A549 (cell line): ENCODE results near the gene ZNF248. TPM values are rescaled to one million over a fixed set of nuclear protein-coding genes. Genes with fewer than 3 reads are reported as not detected.

Experiments
- ATAC-seq, 2 experiments: fragments of 200-7000 bp in 1 of 2; fragments of >200 bp in 1 of 2; cut with Nextera tagmentation in 1 of 2; cut with Tn5 transposase in 1 of 2; 3 replicates each; pipeline versions ENCODE4 v1.8.0 to v1.9.1; 2018 to 2020; ENCODE audit warnings: mild to moderate bottlenecking in 1 of 2, moderate library complexity in 1 of 2
- CTCF ChIA-PET: fragments of 300-600 bp; sonication (Branson Sonifier 250); formaldehyde crosslinking; extraction: SDS; loops from one replicate; lab custom pipeline; 2021; ENCODE audit warnings: antibody characterized with exemption, inconsistent platforms; lab: Yijun Ruan, JAX
- POLR2A ChIA-PET: fragments of 350-600 bp; formaldehyde crosslinking; extraction: SDS; loops from one replicate; lab custom pipeline; 2021; ENCODE audit warnings: antibody characterized with exemption, inconsistent platforms; lab: Yijun Ruan, JAX
- DNase-seq, 2 experiments: peaks; one replicate each; pipeline versions ENCODE4 v3.0.0 to v3.0.0-alpha.2; 2011 to 2016; ENCODE audit warnings: low read depth in 1 of 2, low spot score in 1 of 2
- FAIRE-seq: peaks from 2 replicates; lab custom pipeline; 2011; peaks lifted over from hg19 to GRCh38; lab: Jason Lieb, UNC
- H3K27ac ChIP-seq, 2 experiments: fragments of >200 bp; sonication (Bioruptor Twin); formaldehyde crosslinking; 3 replicates each; pipeline ENCODE4 v1.5.1; 2016 to 2017
- H3K4me1 ChIP-seq: fragments of >200 bp; sonication (Bioruptor Twin); formaldehyde crosslinking; 3 replicates; pipeline ENCODE4 v1.6.1; 2016
- H3K4me2 ChIP-seq: fragments of >200 bp; sonication (Bioruptor Twin); formaldehyde crosslinking; 3 replicates; pipeline ENCODE4 v1.6.1; 2016
- H3K4me3 ChIP-seq: fragments of >200 bp; sonication (Bioruptor Twin); formaldehyde crosslinking; 3 replicates; pipeline ENCODE4 v1.5.1; 2016
- H3K9me3 ChIP-seq: fragments of >200 bp; sonication (Bioruptor Twin); formaldehyde crosslinking; 3 replicates; pipeline ENCODE4 v1.6.1; 2016
- E2F6 ChIP-seq: IDR thresholded peaks from 2 replicates; pipeline ENCODE4 v1.6.1; 2012; ENCODE audit warnings: low read depth, borderline replicate concordance
- EHF ChIP-seq: fragments of 250-450 bp; sonication (Bioruptor Pico); IDR thresholded peaks from 2 replicates; pipeline ENCODE4 v1.5.0; 2020; ENCODE audit warnings: mild to moderate bottlenecking
- EHMT2 ChIP-seq: fragments of 200-600 bp; sonication (generic); IDR thresholded peaks from 2 replicates; pipeline ENCODE4 v1.6.1; 2016; ENCODE audit warnings: antibody characterized with exemption, low read depth, mild to moderate bottlenecking, moderate library complexity
- ELK1 ChIP-seq: fragments of 150-350 bp; IDR thresholded peaks from 2 replicates; pipeline ENCODE4 v1.6.1; 2014; ENCODE audit warnings: low read depth, mild to moderate bottlenecking, low read length
- FOSL2 ChIP-seq, 2 experiments: fragments of 450-650 bp in 1 of 2; fragments of >200 bp in 1 of 2; sonication (Bioruptor Twin) in 1 of 2; formaldehyde crosslinking; IDR thresholded peaks; 2 replicates each; pipeline versions ENCODE4 v1.5.0 to v1.6.1; 2016 to 2020; ENCODE audit warnings: mild to moderate bottlenecking in 1 of 2, moderate library complexity in 1 of 2
- HDAC2 ChIP-seq: fragments of 200-600 bp; sonication (generic); IDR thresholded peaks from 2 replicates; pipeline ENCODE4 v1.6.1; 2016
- HES2 ChIP-seq: fragments of >200 bp; sonication (Bioruptor Twin); formaldehyde crosslinking; IDR thresholded peaks from 2 replicates; pipeline ENCODE4 v1.6.1; 2016
- HOXB5 ChIP-seq: fragments of 250-450 bp; sonication (Bioruptor Pico); IDR thresholded peaks from 2 replicates; pipeline ENCODE4 v1.5.0; 2020; ENCODE audit warnings: mild to moderate bottlenecking, moderate library complexity
- JUNB ChIP-seq: fragments of >200 bp; sonication (Bioruptor Twin); formaldehyde crosslinking; IDR thresholded peaks from 2 replicates; pipeline ENCODE4 v1.6.1; 2016
- MAFK ChIP-seq: fragments of 450-650 bp; IDR thresholded peaks from 2 replicates; pipeline ENCODE4 v1.6.1; 2014; ENCODE audit not compliant: partially characterized antibody
- MAX ChIP-seq: IDR thresholded peaks from 2 replicates; pipeline ENCODE4 v1.6.1; 2012
- MAZ ChIP-seq: fragments of 150-350 bp; IDR thresholded peaks from 2 replicates; pipeline ENCODE4 v1.6.1; 2014; ENCODE audit warnings: antibody characterized with exemption, low read depth, low read length, borderline replicate concordance
- MYC ChIP-seq: IDR thresholded peaks from 2 replicates; pipeline ENCODE4 v1.6.1; 2012; ENCODE audit warnings: mild to moderate bottlenecking, inconsistent platforms, low read length, improper control_type of control experiment, borderline replicate concordance
- NFE2L2 ChIP-seq: fragments of 150-350 bp; conservative IDR thresholded peaks from 2 replicates; pipeline ENCODE4 v1.6.1; 2014; ENCODE audit warnings: low read length
- NPAS2 ChIP-seq: fragments of 250-450 bp; sonication (Bioruptor Pico); IDR thresholded peaks from 2 replicates; pipeline ENCODE4 v1.8.0; 2022; ENCODE audit warnings: mild to moderate bottlenecking, moderate library complexity, borderline replicate concordance
- PBX3 ChIP-seq: IDR thresholded peaks from 2 replicates; pipeline ENCODE4 v1.6.1; 2012
- PHF8 ChIP-seq: fragments of 200-600 bp; sonication (generic); IDR thresholded peaks from 2 replicates; pipeline ENCODE4 v1.6.1; 2016; ENCODE audit warnings: low read depth, mild to moderate bottlenecking, antibody characterized with exemption, moderate library complexity, borderline replicate concordance
- RAD21 ChIP-seq, 2 experiments: fragments of >200 bp in 1 of 2; sonication (Bioruptor Twin) in 1 of 2; formaldehyde crosslinking in 1 of 2; IDR thresholded peaks in 1 of 2; conservative IDR thresholded peaks in 1 of 2; 2 replicates in 1 of 2; 3 replicates in 1 of 2; pipeline ENCODE4 v1.6.1; 2012 to 2018; ENCODE audit warnings: inconsistent platforms in 1 of 2
- RARB ChIP-seq: fragments of 250-450 bp; sonication (Bioruptor Pico); IDR thresholded peaks from 2 replicates; pipeline ENCODE4 v1.8.0; 2021; ENCODE audit warnings: mild to moderate bottlenecking, moderate library complexity
- RCOR1 ChIP-seq: fragments of 150-350 bp; IDR thresholded peaks from 2 replicates; pipeline ENCODE4 v1.6.1; 2014; ENCODE audit warnings: antibody characterized with exemption, low read length, low read depth
- REST ChIP-seq: fragments of 200-600 bp; sonication (generic); IDR thresholded peaks from 2 replicates; pipeline ENCODE4 v1.6.1; 2016; ENCODE audit warnings: antibody characterized with exemption, mild to moderate bottlenecking, moderate library complexity
- WGBS: methylation state at CpG from one replicate; pipeline ENCODE4 v1.1.6; 2017; ENCODE audit errors: missing lambda C conversion rate; 5-methylcytosine and 5-hydroxymethylcytosine counted together
- polyA plus RNA-seq, 4 experiments: library from polyadenylated mRNA; depleted of rRNA in 3 of 4; stranded (reverse); fragments of >200 nt; fragmentation: RNase III in 1 of 4; extraction: RNeasy Plus Mini Kit Qiagen cat#74134 plus additional on column Dnase treatment in 1 of 4; gene quantifications; 2 replicates in 3 of 4; 3 replicates in 1 of 4; pipeline ENCODE4 v1.2.3, GENCODE V29; 2011 to 2017

Gene ZNF248
- polyA plus RNA-seq, 2 of the 4 experiments (the other 2 are of a cell fraction) = 7.1 to 13.6 TPM

GRCh38 chr10:37895674-37896073, 38.3 kb upstream of the ZNF248 start:
- no peak for DNase-seq
- Histone ChIP-seq H3K9me3 (peaks cover 37% of the 10 kb centered on the region), H3K27ac (no peak overlapping the region), H3K4me1 (no peaks in the 10 kb centered on the region), H3K4me3 (no peak overlapping the region), H3K4me2 (no peak overlapping the region)
- TF ChIP-seq EHMT2 (no peak), MAZ (no peak), HES2 (no peak), REST (no peak), RAD21 (conservative IDR thresholded peaks at IDR 0.05 in 1 of 2, IDR thresholded peaks at IDR 0.05 in 1 of 2) (no peak), NFE2L2 (no peak), NPAS2 (CRISPR knock-in tag) (no peak), HDAC2 (no peak), HOXB5 (CRISPR knock-in tag) (no peak), FOSL2 (IDR thresholded peaks at IDR 0.05) (no peak), FOSL2 (CRISPR knock-in tag; IDR thresholded peaks at IDR 0.05) (no peak), EHF (CRISPR knock-in tag) (no peak), MYC (no peak), PHF8 (no peak), PBX3 (no peak), RARB (no peak), E2F6 (no peak), JUNB (no peak), ELK1 (no peak), RCOR1 (no peak), MAX (no peak)
- 10% methylated on average over 3 of the region's 3 CpGs for WGBS
- no peak for FAIRE-seq
- ChIA-PET CTCF (no interaction called here), POLR2A (no interaction called here)
- ATAC-seq = no peak

GRCh38 chr10:37885850-37886249, 28.4 kb upstream of the ZNF248 start:
- ChIA-PET CTCF (no interaction called here), POLR2A (no interaction called here)
- Histone ChIP-seq H3K4me2 (no peak overlapping the region), H3K27ac (no peak overlapping the region), H3K4me1 (no peaks in the 10 kb centered on the region), H3K4me3 (no peak overlapping the region), H3K9me3 (peaks cover 25% of the 10 kb centered on the region)
- DNase-seq = no peak
- no peak for TF ChIP-seq PHF8
- peak; percentile 82 for TF ChIP-seq MAFK
- ATAC-seq = no peak
- no peak for FAIRE-seq
